ENCODE measurements around the gene ZMIZ1. TPM values are rescaled to one million over a fixed set of nuclear protein-coding genes. Genes with fewer than 3 reads are reported as not detected.

Gene ZMIZ1
- polyA plus RNA-seq, 3 donors, result 3.3 to 64.6 (median 8.9) TPM

- Histone ChIP-seq H3K27ac (ENCODE audit: low read depth in 1 of 2, low read length in 2 of 2) (no peak overlapping the region), H3K4me1 (ENCODE audit: control insufficient read depth in 1 of 2, insufficient read depth in 2 of 2, low read length in 2 of 2) (peaks cover 60 to 70% of the 10 kb centered on the region in 2 donors), H3K9me3 (replicated peaks in 1 of 2; ENCODE audit: control insufficient read depth in 1 of 2, insufficient read depth in 1 of 2, low read length in 2 of 2) (no peaks in the 10 kb centered on the region), H3K4me2 (replicated peaks; ENCODE audit: extremely low read depth, low read length, poor library complexity, severe bottlenecking) (no peak overlapping the region), H4K20me1 (ENCODE audit: insufficient read depth, low read length) (peaks cover 36% of the 10 kb centered on the region), H3K9ac (ENCODE audit: insufficient read depth, low read length, poor library complexity, severe bottlenecking) (no peak overlapping the region), H3K36me3 (replicated peaks in 1 of 2; ENCODE audit: control insufficient read depth in 1 of 2, insufficient read depth in 2 of 2, low read length in 2 of 2) (peaks cover 20 to 24% of the 10 kb centered on the region in 2 donors), H3K4me3 (replicated peaks in 1 of 3; ENCODE audit: low read depth in 2 of 3, low read length in 3 of 3) (no peak overlapping the region), H2AFZ (ENCODE audit: insufficient read depth, low read depth, low read length, poor library complexity, severe bottlenecking) (no peak overlapping the region), H3K27me3 (ENCODE audit: control insufficient read depth in 2 of 2, insufficient read depth in 2 of 2, low read length in 2 of 2) (no peaks in the 10 kb centered on the region), H3K79me2 (ENCODE audit: insufficient read depth, low read length) (peaks cover 45% of the 10 kb centered on the region)
- H3K9me3 Mint-ChIP-seq, result peaks cover 0 to 2% (median 0%) of the 10 kb centered on the region in 7 donors
- peaks cover 1 to 4% (median 4%) of the 10 kb centered on the region in 3 donors for H3K27me3 Mint-ChIP-seq (ENCODE audit: low read depth in 3 of 3)
- intact Hi-C loops (cut with micrococcal nuclease), result loop anchor here (2.0 to 5.0 kb wide), 4 partner anchors 15 to 99 kb away; no protein-coding TSS in a partner anchor
- peaks cover 54% of the 10 kb centered on the region for H3K4me1 Mint-ChIP-seq
- TF ChIP-seq CTCF (IDR thresholded peaks at IDR 0.05), result no peak
- no peak for DNase-seq
- WGBS (ENCODE audit: insufficient coverage), result 100% methylated on average over 2 of the region's 2 CpGs
- H3K27ac Mint-ChIP-seq, result peak overlapping the region in 5 of 7 donors; percentile 2 to 80 (median 53)
- peaks cover 27% of the 10 kb centered on the region in 2 donors for H3K36me3 Mint-ChIP-seq
- H3K4me3 Mint-ChIP-seq, result no peak overlapping the region
Observed at GRCh38 chr10:79346012-79346340, 277.2 kb downstream of the ZMIZ1 start.

DNA sequence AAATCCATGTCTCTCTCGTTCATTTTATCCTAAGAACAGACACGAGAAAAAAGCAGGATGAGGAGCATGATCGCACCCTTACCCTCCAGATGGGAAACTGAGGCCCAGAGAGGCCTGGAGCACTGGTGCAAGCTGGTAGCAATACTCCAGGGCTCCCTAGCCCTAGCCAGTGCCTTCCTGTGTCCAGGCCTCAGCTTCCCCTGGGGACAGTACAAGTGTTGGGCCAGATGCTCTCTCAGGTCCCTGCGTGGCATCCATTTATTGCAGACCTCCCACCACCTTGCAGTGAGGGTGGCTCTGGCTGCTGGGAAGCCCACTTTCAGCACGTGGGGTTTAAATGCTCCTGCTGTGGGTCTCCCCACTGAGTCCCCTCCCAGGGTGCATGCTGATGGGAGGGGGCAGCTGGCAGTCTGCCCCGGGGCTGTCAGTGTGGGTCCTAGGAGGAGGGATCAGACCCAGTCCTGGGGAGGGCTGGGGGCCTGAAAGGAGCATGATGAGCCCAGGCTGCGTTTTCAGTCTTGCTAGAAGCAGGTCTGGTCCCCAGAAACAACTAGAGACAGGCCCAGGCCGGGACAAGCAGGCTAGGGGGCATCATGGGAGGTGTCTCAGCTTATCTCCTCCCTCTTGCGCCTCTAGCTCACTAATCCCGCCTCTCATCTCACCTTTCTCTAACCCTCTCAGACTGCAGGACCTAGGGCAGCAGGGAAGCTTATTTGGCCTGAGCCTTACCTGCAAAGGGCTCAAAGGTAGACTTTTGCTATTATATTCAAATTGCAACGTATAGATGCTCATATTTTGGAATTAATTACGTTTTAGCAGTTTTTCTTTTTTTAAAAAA lies 277.8 kb downstream of the ZMIZ1 start:
- DNase-seq, result no peak
- Mint-ChIP-seq H3K27me3 (ENCODE audit: low read depth in 3 of 3) (peaks cover 1 to 4% (median 4%) of the 10 kb centered on the region in 3 donors), H3K9me3 (peaks cover 0 to 2% (median 0%) of the 10 kb centered on the region in 7 donors), H3K36me3 (peaks cover 33% of the 10 kb centered on the region in 2 donors), H3K4me1 (peaks cover 59% of the 10 kb centered on the region), H3K4me3 (peak overlapping the region in 1 of 2 donors; percentile 92), H3K27ac (peak overlapping the region in 4 of 7 donors; percentile 37 to 96 (median 70))
- intact Hi-C loops (cut with micrococcal nuclease), result loop anchor here (2.0 to 5.0 kb wide), 4 partner anchors 16 to 99 kb away; no protein-coding TSS in a partner anchor
- H3K9ac ChIP-seq (ENCODE audit: insufficient read depth, low read length, poor library complexity, severe bottlenecking), result peak overlapping the region; percentile 100
- H3K9me3 ChIP-seq (replicated peaks in 1 of 2; ENCODE audit: control insufficient read depth in 1 of 2, insufficient read depth in 1 of 2, low read length in 2 of 2), result no peaks in the 10 kb centered on the region
- H3K4me1 ChIP-seq (ENCODE audit: control insufficient read depth in 1 of 2, insufficient read depth in 2 of 2, low read length in 2 of 2), result peaks cover 65 to 76% of the 10 kb centered on the region in 2 donors
- peak overlapping the region in 1 of 2 donors; percentile 99 for H3K27ac ChIP-seq (ENCODE audit: low read depth in 1 of 2, low read length in 2 of 2)
- no peaks in the 10 kb centered on the region for H3K27me3 ChIP-seq (ENCODE audit: control insufficient read depth in 2 of 2, insufficient read depth in 2 of 2, low read length in 2 of 2)
- peaks cover 42% of the 10 kb centered on the region for H4K20me1 ChIP-seq (ENCODE audit: insufficient read depth, low read length)
- H3K4me3 ChIP-seq (replicated peaks in 1 of 3; ENCODE audit: low read depth in 2 of 3, low read length in 3 of 3), result peak overlapping the region in 1 of 3 experiments; percentile 83
- no peak for TF ChIP-seq CTCF (IDR thresholded peaks at IDR 0.05)
- WGBS (ENCODE audit: insufficient coverage), result 90% methylated on average over 7 of the region's 12 CpGs
- no peak overlapping the region for H2AFZ ChIP-seq (ENCODE audit: insufficient read depth, low read depth, low read length, poor library complexity, severe bottlenecking)
- peaks cover 26 to 30% of the 10 kb centered on the region in 2 donors for H3K36me3 ChIP-seq (replicated peaks in 1 of 2; ENCODE audit: control insufficient read depth in 1 of 2, insufficient read depth in 2 of 2, low read length in 2 of 2)
- H3K79me2 ChIP-seq (ENCODE audit: insufficient read depth, low read length), result peaks cover 49% of the 10 kb centered on the region
- peak overlapping the region; percentile 82 for H3K4me2 ChIP-seq (replicated peaks; ENCODE audit: extremely low read depth, low read length, poor library complexity, severe bottlenecking)
